Panc1 (cell line): ENCODE data around the gene ZC3H7B. TPM values are rescaled to one million over a fixed set of nuclear protein-coding genes. Genes with fewer than 3 reads are reported as not detected.

ENCODE experiments used
- ATAC-seq: fragments of 200-7000 bp; cut with Tn5 transposase; 2 replicates; pipeline ENCODE4 v1.9.1; 2020; ENCODE audit warnings: mild to moderate bottlenecking, moderate library complexity
- BruUV-seq: library from RNA; stranded (reverse); fragments of 400-500 nt; replicated peaks from 2 replicates; lab custom pipeline; 2021; lab: Mats Ljungman, UMichigan
- CTCF ChIA-PET: fragments of 300-600 bp; sonication (Branson Sonifier 250); formaldehyde crosslinking; loops from one replicate; lab custom pipeline; 2022; ENCODE audit warnings: antibody characterized with exemption; lab: Charles Lee
- POLR2A ChIA-PET: fragments of 300-600 bp; sonication (Branson Sonifier 250); formaldehyde crosslinking; loops from one replicate; lab custom pipeline; 2022; ENCODE audit warnings: antibody characterized with exemption; lab: Charles Lee
- DNase-seq: peaks from one replicate; pipeline ENCODE4 v3.0.0-alpha.2; 2010; ENCODE audit warnings: low read depth, low spot score
- H3K27ac ChIP-seq: 2 replicates; pipeline ENCODE4 v1.5.1; 2011; ENCODE audit warnings: mild to moderate bottlenecking, low read length, inconsistent platforms
- H3K27me3 ChIP-seq: fragments of 200-500 bp; sonication (Bioruptor generic); 2 replicates; pipeline ENCODE4 v1.6.0; 2014; ENCODE audit warnings: low read length, inconsistent platforms; ENCODE audit not compliant: control insufficient read depth, insufficient read depth
- H3K36me3 ChIP-seq: fragments of 200-500 bp; sonication (Bioruptor generic); 2 replicates; pipeline ENCODE4 v1.5.1; 2014; ENCODE audit warnings: inconsistent platforms, mild to moderate bottlenecking, low read length, moderate library complexity; ENCODE audit not compliant: control insufficient read depth, insufficient read depth
- H3K4me1 ChIP-seq: 2 replicates; pipeline ENCODE4 v1.5.1; 2011; ENCODE audit warnings: inconsistent platforms, mild to moderate bottlenecking, low read length, moderate library complexity; ENCODE audit not compliant: control insufficient read depth, insufficient read depth
- H3K4me3 ChIP-seq, 2 experiments: 2 replicates each; pipeline ENCODE4 v1.5.1; 2011 to 2012; ENCODE audit warnings: low read depth in 2 of 2, low read length in 2 of 2, mild to moderate bottlenecking in 2 of 2, inconsistent platforms in 1 of 2, moderate library complexity in 1 of 2
- H3K9me3 ChIP-seq: fragments of 200-500 bp; sonication (Bioruptor generic); 2 replicates; pipeline ENCODE4 v1.5.1; 2014; ENCODE audit warnings: low read depth, mild to moderate bottlenecking, inconsistent platforms, low read length, moderate library complexity; ENCODE audit not compliant: control insufficient read depth, insufficient read depth
- POLR2AphosphoS5 ChIP-seq: IDR thresholded peaks from 2 replicates; pipeline ENCODE4 v1.6.1; 2012; ENCODE audit warnings: mild to moderate bottlenecking, low read depth, low read length, moderate library complexity
- REST ChIP-seq, 2 experiments: IDR thresholded peaks; 2 replicates each; pipeline ENCODE4 v1.6.1; 2011 to 2012; ENCODE audit warnings: low read depth in 2 of 2, control low read depth in 1 of 2, low read length in 1 of 2, mild to moderate bottlenecking in 1 of 2, moderate library complexity in 1 of 2; ENCODE audit not compliant: insufficient read depth in 1 of 2
- SIN3A ChIP-seq: IDR thresholded peaks from 2 replicates; pipeline ENCODE4 v1.6.1; 2012; ENCODE audit warnings: low read depth, mild to moderate bottlenecking, low read length, moderate library complexity, borderline replicate concordance; ENCODE audit not compliant: insufficient read depth
- TCF7L2 ChIP-seq: IDR thresholded peaks from 2 replicates; pipeline ENCODE4 v1.6.1; 2011; ENCODE audit warnings: mild to moderate bottlenecking, low read depth, low read length, inconsistent platforms
- in situ Hi-C: cut with HindIII; loops from 2 replicates; pipeline ENCODE4 v1.10.0; 2016; ENCODE audit warnings: low sequenced_read_pairs, low pct_unique_long_range_greater_than_20kb
- intact Hi-C: fragments of 100-400 bp; cut with micrococcal nuclease; formaldehyde crosslinking; loops from one replicate; pipeline ENCODE4 v1.10.0; 2022; ENCODE audit not compliant: unreplicated experiment
- total RNA-seq: library from RNA; stranded (reverse); gene quantifications from one replicate; pipeline ENCODE4 v1.2.1, GENCODE V29; 2021; ENCODE audit not compliant: unreplicated experiment
- TF ChIP-seq, protein P1 (sequence below): fragments of 450-650 bp; IDR thresholded peaks from 2 replicates; pipeline ENCODE4 v1.5.1; 2017; ENCODE audit warnings: mild to moderate bottlenecking

The ZC3H7B gene
- total RNA-seq, 1 experiment from 2014 or later: 62.0 TPM

DNA sequence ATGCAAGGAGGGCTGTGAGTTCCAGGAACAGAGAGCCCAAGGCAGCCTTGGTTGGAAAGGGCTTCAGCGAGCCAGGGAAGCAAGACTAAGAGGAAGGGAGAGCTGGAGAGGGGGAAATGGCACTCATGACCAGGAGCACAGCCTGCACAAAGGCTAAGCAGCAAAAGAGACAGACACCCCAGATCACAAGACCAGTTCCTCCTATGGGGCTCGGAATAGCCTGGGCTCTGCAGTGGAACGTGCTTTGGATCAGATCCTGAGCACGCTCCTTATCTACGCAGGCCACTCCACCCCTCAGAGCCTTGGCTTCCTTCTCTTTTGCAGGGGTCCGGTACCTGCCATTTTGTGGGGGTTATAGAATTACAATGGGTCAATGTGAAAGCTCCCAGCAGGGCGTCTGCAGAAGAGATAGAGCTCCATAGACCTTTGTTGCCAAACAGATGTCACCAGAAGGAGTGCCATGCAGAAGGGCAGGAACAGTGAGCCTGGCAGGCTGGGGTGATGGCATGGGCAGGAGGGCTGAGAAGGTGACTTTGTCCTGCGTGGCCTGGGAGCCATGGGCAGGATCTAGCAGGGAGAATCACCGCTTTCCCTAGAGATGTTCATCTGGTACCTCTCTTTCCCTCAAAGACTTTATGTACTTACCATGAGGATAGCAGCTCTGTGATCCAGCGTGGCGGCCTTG, 33.8 kb downstream of the ZC3H7B start:
- ChIA-PET CTCF (interaction anchor here (0.6 kb wide), 1 partner anchor 29 kb away, joined by 11 read pairs; no protein-coding TSS in a partner anchor), POLR2A (no interaction called here)
- no peaks in the 10 kb centered on the region for H3K27me3 ChIP-seq
- DNase-seq (no peak), ATAC-seq (no peak)
- in situ Hi-C loops: no loop called here
- no peak overlapping the region for H3K27ac ChIP-seq
- no TSS peak for BruUV-seq
- H3K36me3 ChIP-seq: no peaks in the 10 kb centered on the region
- TF ChIP-seq REST (IDR thresholded peaks at IDR 0.05; ENCODE audit: insufficient read depth in 1 of 2, low read depth in 2 of 2, low read length in 1 of 2) (no peak), POLR2AphosphoS5 (no peak), TCF7L2 (no peak), SIN3A (no peak)
- TF ChIP-seq, protein P1, sequence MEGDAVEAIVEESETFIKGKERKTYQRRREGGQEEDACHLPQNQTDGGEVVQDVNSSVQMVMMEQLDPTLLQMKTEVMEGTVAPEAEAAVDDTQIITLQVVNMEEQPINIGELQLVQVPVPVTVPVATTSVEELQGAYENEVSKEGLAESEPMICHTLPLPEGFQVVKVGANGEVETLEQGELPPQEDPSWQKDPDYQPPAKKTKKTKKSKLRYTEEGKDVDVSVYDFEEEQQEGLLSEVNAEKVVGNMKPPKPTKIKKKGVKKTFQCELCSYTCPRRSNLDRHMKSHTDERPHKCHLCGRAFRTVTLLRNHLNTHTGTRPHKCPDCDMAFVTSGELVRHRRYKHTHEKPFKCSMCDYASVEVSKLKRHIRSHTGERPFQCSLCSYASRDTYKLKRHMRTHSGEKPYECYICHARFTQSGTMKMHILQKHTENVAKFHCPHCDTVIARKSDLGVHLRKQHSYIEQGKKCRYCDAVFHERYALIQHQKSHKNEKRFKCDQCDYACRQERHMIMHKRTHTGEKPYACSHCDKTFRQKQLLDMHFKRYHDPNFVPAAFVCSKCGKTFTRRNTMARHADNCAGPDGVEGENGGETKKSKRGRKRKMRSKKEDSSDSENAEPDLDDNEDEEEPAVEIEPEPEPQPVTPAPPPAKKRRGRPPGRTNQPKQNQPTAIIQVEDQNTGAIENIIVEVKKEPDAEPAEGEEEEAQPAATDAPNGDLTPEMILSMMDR: no peak
- H3K4me3 ChIP-seq: no peak overlapping the region
- intact Hi-C loops: no loop called here
- no peaks in the 10 kb centered on the region for H3K9me3 ChIP-seq
- no peaks in the 10 kb centered on the region for H3K4me1 ChIP-seq

GRCh38 chr22:41338614-41339212, 37.4 kb downstream of the ZC3H7B start:
- Histone ChIP-seq H3K9me3 (no peaks in the 10 kb centered on the region), H3K4me3 (no peak overlapping the region), H3K27me3 (no peaks in the 10 kb centered on the region), H3K4me1 (no peaks in the 10 kb centered on the region), H3K36me3 (no peaks in the 10 kb centered on the region), H3K27ac (no peak overlapping the region)
- ChIA-PET POLR2A (no interaction called here), CTCF (no interaction called here)
- no TSS peak for BruUV-seq
- ATAC-seq: 0 out of 2 replicates have a peak, but pooled peaks have one; percentile 5
- TF ChIP-seq, protein P1: no peak
- no peak for TF ChIP-seq TCF7L2
- no peak for TF ChIP-seq SIN3A
- no peak for TF ChIP-seq REST (IDR thresholded peaks at IDR 0.05; ENCODE audit: insufficient read depth in 1 of 2, low read depth in 2 of 2, low read length in 1 of 2)
- TF ChIP-seq POLR2AphosphoS5: no peak
- in situ Hi-C loops: no loop called here
- DNase-seq: no peak
- intact Hi-C loops: no loop called here
